Spleen (tissue), 7 donors: ENCODE measurements around the gene OPTN.

Source experiments
- CTCF ChIP-seq, 11 experiments: fragments of 200-600 bp in 7 of 11; fragments of 450-650 bp in 4 of 11; sonication (generic) in 4 of 11; IDR thresholded peaks in 8 of 11; conservative IDR thresholded peaks in 3 of 11; 1 replicate in 7 of 11; 2 replicates in 4 of 11; pipeline versions ENCODE4 v1.4.0 to v1.8.0; 2016 to 2021; ENCODE audit warnings: antibody characterized with exemption in 11 of 11, inconsistent platforms in 4 of 11, mild to moderate bottlenecking in 1 of 11
- POLR2A ChIP-seq, 3 donors: fragments of 450-650 bp; IDR thresholded peaks; one replicate each; pipeline ENCODE4 v1.5.1; 2017; ENCODE audit warnings: antibody characterized with exemption in 3 of 3, mild to moderate bottlenecking in 1 of 3
- POLR2AphosphoS5 ChIP-seq, 3 donors: sonication (generic); formaldehyde crosslinking; IDR thresholded peaks; one replicate each; pipeline ENCODE4 v1.5.1; 2017; ENCODE audit warnings: antibody characterized with exemption in 3 of 3
- donor health status: DM: no; HTN: no; CAD: no; lungs with moderate emphysema.
- donor health status: DM: no; HTN: no; CAD: no.
- donor health status: DM: no; HTN: no; CAD: no.

GRCh38 chr10:13184276-13184675 is 84.3 kb downstream of the OPTN start:
- TF ChIP-seq POLR2A (IDR thresholded peaks at IDR 0.05) (no peak), CTCF (IDR thresholded peaks at IDR 0.05 in 8 of 11, conservative IDR thresholded peaks at IDR 0.05 in 3 of 11) (no peak), POLR2AphosphoS5 (IDR thresholded peaks at IDR 0.05) (no peak)
